H1 (cell line): ENCODE data around the gene PEX13. TPM values are rescaled to one million over a fixed set of nuclear protein-coding genes. Genes with fewer than 3 reads are reported as not detected.

Experiments used
- CTCF ChIA-PET: fragments of 300-600 bp; sonication (Branson Sonifier 250); formaldehyde crosslinking; loops from one replicate; lab custom pipeline; 2021; ENCODE audit not compliant: partially characterized antibody; lab: Charles Lee
- POLR2A ChIA-PET: fragments of 300-600 bp; sonication (Branson Sonifier 250); formaldehyde crosslinking; loops from one replicate; lab custom pipeline; 2021; ENCODE audit warnings: inconsistent platforms; ENCODE audit not compliant: partially characterized antibody; lab: Charles Lee
- DNase-seq, 2 experiments: peaks; one replicate each; pipeline versions ENCODE4 v3.0.0 to v3.0.0-alpha.2; 2010 to 2022; ENCODE audit warnings: low spot score in 2 of 2, low read depth in 1 of 2, mixed read lengths in 1 of 2
- FAIRE-seq: peaks from 2 replicates; lab custom pipeline; 2011; peaks lifted over from hg19 to GRCh38; lab: Jason Lieb, UNC
- H2AFZ ChIP-seq: 2 replicates; pipeline ENCODE4 v1.8.1; 2012; ENCODE audit warnings: low read length, inconsistent platforms
- H2AK5ac ChIP-seq: 2 replicates; pipeline ENCODE4 v1.6.1; 2013; ENCODE audit warnings: low read depth, low read length
- H2BK120ac ChIP-seq: replicated peaks from 2 replicates; pipeline ENCODE3; 2013; ENCODE audit warnings: low read depth, low read length, inconsistent platforms
- H2BK12ac ChIP-seq: 2 replicates; pipeline ENCODE4 v1.6.1; 2013; ENCODE audit warnings: low read depth, low read length
- H2BK15ac ChIP-seq: 2 replicates; pipeline ENCODE4 v1.6.1; 2013; ENCODE audit warnings: low read length
- H2BK20ac ChIP-seq: 2 replicates; pipeline ENCODE4 v1.6.1; 2013; ENCODE audit warnings: low read length
- H2BK5ac ChIP-seq: 2 replicates; pipeline ENCODE4 v1.6.1; 2013; ENCODE audit warnings: low read depth, low read length
- H3K14ac ChIP-seq: 2 replicates; pipeline ENCODE4 v1.6.1; 2013; ENCODE audit warnings: inconsistent platforms; ENCODE audit not compliant: insufficient read length
- H3K18ac ChIP-seq: 2 replicates; pipeline ENCODE4 v1.6.1; 2013; ENCODE audit warnings: low read length; ENCODE audit errors: extremely low read depth
- H3K23ac ChIP-seq: 2 replicates; pipeline ENCODE4 v1.6.1; 2013; ENCODE audit warnings: inconsistent platforms; ENCODE audit not compliant: insufficient read length
- H3K23me2 ChIP-seq: 2 replicates; pipeline ENCODE4 v1.6.1; 2013; ENCODE audit warnings: low read depth, low read length
- H3K27ac ChIP-seq: 2 replicates; pipeline ENCODE4 v1.6.1; 2011; ENCODE audit warnings: low read depth, low read length, inconsistent platforms
- H3K27me3 ChIP-seq, 4 experiments: replicated peaks in 1 of 4; 1 replicate in 1 of 4; 2 replicates in 3 of 4; pipeline versions ENCODE4 v1.6.1 to v1.8.1; 2011 to 2013; ENCODE audit warnings: low read length in 3 of 4, mild to moderate bottlenecking in 3 of 4, inconsistent platforms in 2 of 4, mixed read lengths in 2 of 4, moderate library complexity in 1 of 4; ENCODE audit not compliant: control insufficient read depth in 3 of 4, insufficient read depth in 3 of 4; ENCODE audit errors: extremely low read depth in 1 of 4
- H3K36me3 ChIP-seq, 4 experiments: 2 replicates each; pipeline versions ENCODE4 v1.6.1 to v1.8.1; 2011 to 2013; ENCODE audit warnings: mild to moderate bottlenecking in 4 of 4, low read length in 3 of 4, moderate library complexity in 2 of 4, control low read depth in 1 of 4, inconsistent platforms in 1 of 4; ENCODE audit not compliant: insufficient read depth in 4 of 4, control insufficient read depth in 2 of 4
- H3K4ac ChIP-seq: replicated peaks from 2 replicates; pipeline ENCODE3; 2013; ENCODE audit warnings: low read length, low read depth, mixed read lengths, inconsistent platforms; ENCODE audit not compliant: insufficient read length
- H3K4me1 ChIP-seq, 4 experiments: replicated peaks in 1 of 4; 1 replicate in 1 of 4; 2 replicates in 3 of 4; pipeline versions ENCODE4 v1.6.1 to v1.8.1; 2011 to 2013; ENCODE audit warnings: low read length in 3 of 4, inconsistent platforms in 2 of 4, mixed read lengths in 1 of 4; ENCODE audit not compliant: insufficient read depth in 4 of 4, control insufficient read depth in 3 of 4
- H3K4me2 ChIP-seq, 2 experiments: 2 replicates each; pipeline versions ENCODE4 v1.6.1 to v1.8.1; 2011 to 2013; ENCODE audit warnings: low read depth in 2 of 2, low read length in 2 of 2, control low read depth in 1 of 2, inconsistent platforms in 1 of 2, mild to moderate bottlenecking in 1 of 2; ENCODE audit not compliant: insufficient read depth in 1 of 2
- H3K4me3 ChIP-seq, 4 experiments: fragments of 200-600, 300-600 bp in 1 of 4; sonication (generic), shearing (Covaris generic), sonication (Bioruptor Twin) in 1 of 4; 2 replicates each; pipeline versions ENCODE4 v1.5.1 to v1.8.1; 2011 to 2016; ENCODE audit warnings: low read length in 4 of 4, low read depth in 3 of 4, control low read depth in 2 of 4, inconsistent platforms in 2 of 4, mild to moderate bottlenecking in 2 of 4, mixed read lengths in 1 of 4, moderate library complexity in 1 of 4; ENCODE audit not compliant: insufficient read depth in 2 of 4; ENCODE audit errors: extremely low read depth in 1 of 4
- H3K56ac ChIP-seq: replicated peaks from 2 replicates; pipeline ENCODE3; 2013; ENCODE audit warnings: low read depth, mild to moderate bottlenecking, mixed read lengths, low read length, inconsistent platforms; ENCODE audit not compliant: insufficient read length
- H3K79me1 ChIP-seq: 2 replicates; pipeline ENCODE4 v1.6.1; 2013; ENCODE audit warnings: low read depth, low read length, control low read depth
- H3K79me2 ChIP-seq, 2 experiments: 2 replicates each; pipeline versions ENCODE4 v1.6.1 to v1.8.1; 2012 to 2013; ENCODE audit warnings: low read length in 2 of 2, mild to moderate bottlenecking in 2 of 2, inconsistent platforms in 1 of 2; ENCODE audit not compliant: insufficient read depth in 2 of 2, control insufficient read depth in 1 of 2
- H3K9ac ChIP-seq, 4 experiments: replicated peaks in 1 of 4; 1 replicate in 1 of 4; 2 replicates in 3 of 4; pipeline versions ENCODE4 v1.6.1 to v1.8.1; 2011 to 2013; ENCODE audit warnings: low read depth in 3 of 4, low read length in 3 of 4, control low read depth in 2 of 4, mild to moderate bottlenecking in 2 of 4, moderate library complexity in 2 of 4, inconsistent platforms in 1 of 4; ENCODE audit errors: extremely low read depth in 1 of 4
- H3K9me3 ChIP-seq, 2 experiments: 2 replicates each; pipeline versions ENCODE4 v1.6.1 to v1.8.1; 2012 to 2013; ENCODE audit warnings: mild to moderate bottlenecking in 2 of 2, moderate library complexity in 2 of 2, control low read depth in 1 of 2, inconsistent platforms in 1 of 2, low read depth in 1 of 2, low read length in 1 of 2, mixed read lengths in 1 of 2; ENCODE audit not compliant: insufficient read depth in 2 of 2
- H4K20me1 ChIP-seq, 2 experiments: replicated peaks in 1 of 2; 2 replicates each; pipeline versions ENCODE3 to v1.8.1; 2011 to 2013; ENCODE audit warnings: inconsistent platforms in 2 of 2, low read length in 2 of 2, mild to moderate bottlenecking in 1 of 2; ENCODE audit not compliant: insufficient read depth in 2 of 2, control insufficient read depth in 1 of 2
- H4K5ac ChIP-seq: 2 replicates; pipeline ENCODE4 v1.6.1; 2013; ENCODE audit warnings: low read length, low read depth, mixed read lengths, inconsistent platforms; ENCODE audit not compliant: insufficient read length
- H4K8ac ChIP-seq: 2 replicates; pipeline ENCODE4 v1.8.0; 2013; ENCODE audit warnings: mild to moderate bottlenecking, moderate library complexity, low read length, inconsistent platforms; ENCODE audit not compliant: insufficient read depth; ENCODE audit errors: extremely low read depth
- H4K91ac ChIP-seq: replicated peaks from 2 replicates; pipeline ENCODE3; 2013; ENCODE audit warnings: low read length, mixed read lengths, inconsistent platforms; ENCODE audit not compliant: insufficient read length
- ASH2L ChIP-seq: fragments of 200-600, 300-600 bp; sonication (generic); IDR thresholded peaks from one replicate; pipeline ENCODE4 v1.7.1; 2017; ENCODE audit warnings: low read length
- CHD2 ChIP-seq: IDR thresholded peaks from 2 replicates; pipeline ENCODE4 v1.6.1; 2012; ENCODE audit warnings: low read length, improper control_type of control experiment
- CTBP2 ChIP-seq: IDR thresholded peaks from 2 replicates; pipeline ENCODE4 v1.7.0; 2011; ENCODE audit warnings: borderline replicate concordance, mild to moderate bottlenecking, moderate library complexity, mixed read lengths, low read length; ENCODE audit not compliant: insufficient read depth, insufficient read length
- HDAC2 ChIP-seq, 2 experiments: fragments of 300-600 bp in 1 of 2; sonication (generic) in 1 of 2; IDR thresholded peaks; 2 replicates each; pipeline ENCODE4 v1.6.1; 2011 to 2012; ENCODE audit warnings: low read depth in 2 of 2, low read length in 2 of 2, mild to moderate bottlenecking in 2 of 2, moderate library complexity in 2 of 2, borderline replicate concordance in 1 of 2, inconsistent platforms in 1 of 2
- KDM4A ChIP-seq: IDR thresholded peaks from one replicate; pipeline ENCODE4 v1.7.1; 2012; ENCODE audit warnings: low read depth, mild to moderate bottlenecking, moderate library complexity, low read length, inconsistent platforms; ENCODE audit not compliant: severe bottlenecking
- YY1 ChIP-seq: IDR thresholded peaks from 2 replicates; pipeline ENCODE4 v1.6.1; 2011; ENCODE audit warnings: low read depth, mild to moderate bottlenecking, low read length
- WGBS, 2 experiments: shearing (Covaris generic) in 1 of 2; methylation state at CpG; one replicate each; pipeline versions ENCODE4 v1.1.6 to v1.1.7; 2013 to 2015; ENCODE audit warnings: low lambda C conversion rate in 2 of 2, mixed read lengths in 2 of 2, inconsistent platforms in 1 of 2, low coverage in 1 of 2, missing lambda C conversion rate in 1 of 2; ENCODE audit not compliant: insufficient replicate concordance in 2 of 2, insufficient coverage in 1 of 2, insufficient read length in 1 of 2; ENCODE audit errors: extremely low coverage in 1 of 2, missing lambda C conversion rate in 1 of 2; 5-methylcytosine and 5-hydroxymethylcytosine counted together
- polyA plus RNA-seq, 7 experiments: library from polyadenylated mRNA; depleted of rRNA in 3 of 7; stranded (reverse) in 5 of 7; unstranded in 2 of 7; fragments of >200 nt in 5 of 7; fragments of 200-250 nt in 2 of 7; gene quantifications; 1 replicate in 5 of 7; 2 replicates in 1 of 7; 4 replicates in 1 of 7; pipeline versions ENCODE4 v1.2.1 to v1.2.3, GENCODE V29; 2011 to 2013; ENCODE audit warnings: missing spikeins in 2 of 7, mixed read lengths in 2 of 7
- total RNA-seq: library from RNA; stranded (reverse); fragmentation: NEBNext Ultra II Directional; extraction: Animal tissue kit (Norgen Biotek cat#: 25700); gene quantifications from 2 replicates; pipeline ENCODE4 v1.2.1, GENCODE V29; 2021
- TF ChIP-seq, protein P1 (sequence below): IDR thresholded peaks from 2 replicates; pipeline ENCODE4 v1.6.1; 2011; ENCODE audit warnings: low read length, improper control_type of control experiment
- TF ChIP-seq, protein P2 (sequence below): IDR thresholded peaks from 2 replicates; pipeline ENCODE4 v1.6.1; 2012; ENCODE audit warnings: inconsistent platforms

The PEX13 gene
- total and polyA plus RNA-seq, 2 of the 8 experiments (the other 6 are each of a cell fraction or from before 2014, with no cell fraction given) = 16.8 to 22.3 TPM

DNA sequence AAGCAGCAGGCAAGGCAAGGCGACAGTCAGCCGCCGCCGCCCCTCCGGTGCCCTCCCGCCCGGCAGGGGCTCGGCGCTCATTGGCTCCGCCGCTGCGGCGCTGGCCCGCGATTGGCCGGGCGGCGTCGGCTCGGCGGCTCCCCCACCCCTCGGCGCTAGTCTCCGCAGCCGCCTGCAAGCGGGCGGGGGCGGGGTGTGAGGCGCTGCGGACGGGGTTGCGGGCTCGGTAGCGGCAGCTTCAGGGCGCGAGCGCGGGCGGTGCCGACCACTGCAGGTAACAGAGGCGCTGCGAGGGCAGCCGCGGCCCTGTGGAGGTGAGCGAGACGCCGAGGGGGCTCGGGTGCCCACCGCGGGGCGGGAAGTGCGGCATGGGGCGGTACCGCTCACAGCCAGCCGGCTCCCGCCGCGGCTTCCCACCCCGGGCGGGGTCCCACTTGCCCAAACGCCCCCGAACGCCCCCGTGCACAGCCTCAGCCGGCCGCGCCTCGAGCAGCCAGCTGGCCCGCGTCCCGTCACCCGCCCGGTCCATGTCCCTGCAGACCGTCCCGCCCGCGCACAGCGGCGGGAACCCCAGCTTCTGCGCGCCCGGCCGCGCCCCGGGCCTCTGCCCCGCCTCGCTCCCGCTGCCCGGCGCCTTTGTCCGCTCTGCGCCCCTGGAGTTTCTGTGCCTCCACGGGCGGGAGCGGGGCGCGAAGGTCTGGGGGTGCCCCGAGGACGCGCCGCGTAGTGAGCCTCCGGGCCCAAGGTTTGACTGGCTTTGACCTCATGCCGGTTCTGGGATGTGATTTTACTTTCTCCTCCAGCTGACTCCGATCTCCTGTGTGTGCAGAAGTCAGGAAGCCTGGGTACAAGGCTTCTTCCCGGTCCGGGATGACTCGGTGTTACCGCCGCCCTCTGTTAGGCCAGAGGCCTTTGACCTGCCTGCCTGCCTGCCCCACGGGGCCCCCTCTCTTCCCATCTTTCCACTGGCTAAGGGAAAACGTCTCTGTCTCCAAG, 48.5 kb downstream of the PEX13 start, which contains the start of gene SANBR:
TSS of gene SANBR (plus strand) at position 158 of the 996 bp plus-strand sequence. CDS start 4,480 bp downstream, outside the sequence.
- no peak within 1 kb of the TSS for H2AK5ac ChIP-seq
- H2BK15ac ChIP-seq = no peak within 1 kb of the TSS
- peak within 1 kb of the TSS; percentile 54 to 87 (median 65) for H3K9ac ChIP-seq
- DNase-seq (peak; percentile 74 to 90), FAIRE-seq (no peak)
- peaks cover 0 to 6% of the 10 kb centered on the region in 2 experiments; a peak in 1 of 4 replicates for H3K79me2 ChIP-seq
- peaks cover 0 to 1% of the 10 kb centered on the region in 2 experiments for H4K20me1 ChIP-seq
- no peaks in the 10 kb centered on the region for H3K27me3 ChIP-seq
- H3K23ac ChIP-seq = no peak within 1 kb of the TSS
- no peak within 1 kb of the TSS; the same call in 1 of the 2 replicates for H2BK12ac ChIP-seq
- H2AFZ ChIP-seq = peak within 1 kb of the TSS; percentile 78; the same call in 1 of the 2 replicates
- ChIA-PET POLR2A (interaction anchor here (1.1 to 1.4 kb wide), 2 partner anchors 111 to 113 kb away, joined by 4 to 5 read pairs; no protein-coding TSS in a partner anchor), CTCF (interaction anchor here (0.6 to 1.1 kb wide), 2 partner anchors 61 to 479 kb away, joined by 3 read pairs; no protein-coding TSS in a partner anchor)
- no peak within 1 kb of the TSS for H2BK120ac ChIP-seq
- peak within 1 kb of the TSS; percentile 72 for H4K5ac ChIP-seq
- H4K91ac ChIP-seq = no peak within 1 kb of the TSS
- H3K18ac ChIP-seq = no peak within 1 kb of the TSS; the same call in 1 of the 2 replicates
- peak within 1 kb of the TSS; percentile 73 for H4K8ac ChIP-seq
- H3K14ac ChIP-seq = no peak within 1 kb of the TSS
- WGBS, 2 experiments = 4% methylated on average over 48 of the region's 112 CpGs; no CpG with 5 or more reads in 1 of the 2 experiments
- H3K36me3 ChIP-seq = peaks cover 0 to 6% (median 1%) of the 10 kb centered on the region in 4 experiments; a peak in 5 of 8 replicates
- H3K4me3 ChIP-seq = peak within 1 kb of the TSS; percentile 65 to 88 (median 74)
- H3K79me1 ChIP-seq = no peaks in the 10 kb centered on the region
- peaks cover 0 to 1% (median 0%) of the 10 kb centered on the region in 4 experiments; a peak in 1 of 7 replicates for H3K4me1 ChIP-seq
- H2BK20ac ChIP-seq = no peak within 1 kb of the TSS
- no peak within 1 kb of the TSS for H3K4ac ChIP-seq
- 0 out of 2 replicates have a peak within 1 kb of the TSS, but pooled peaks have one; percentile 19 for H3K27ac ChIP-seq
- peak within 1 kb of the TSS; percentile 69; the same call in 1 of the 2 replicates for H2BK5ac ChIP-seq
- no peak within 1 kb of the TSS for H3K56ac ChIP-seq
- H3K23me2 ChIP-seq = peaks cover 6% of the 10 kb centered on the region
- H3K4me2 ChIP-seq = peak within 1 kb of the TSS; percentile 70 to 77
- no peaks in the 10 kb centered on the region for H3K9me3 ChIP-seq
- TF ChIP-seq CHD2 (0 out of 2 replicates have a peak, but pooled peaks have one; percentile 19), KDM4A (peak; percentile 98), ASH2L (peak; percentile 71), YY1 (no peak), HDAC2 (IDR thresholded peaks at IDR 0.05; ENCODE audit: borderline replicate concordance in 1 of 2, low read depth in 2 of 2, low read length in 2 of 2) (peak in 1 of 2 experiments; percentile 59; a peak in 1 of 4 replicates), CTBP2 (no peak)
- TF ChIP-seq, protein P1, sequence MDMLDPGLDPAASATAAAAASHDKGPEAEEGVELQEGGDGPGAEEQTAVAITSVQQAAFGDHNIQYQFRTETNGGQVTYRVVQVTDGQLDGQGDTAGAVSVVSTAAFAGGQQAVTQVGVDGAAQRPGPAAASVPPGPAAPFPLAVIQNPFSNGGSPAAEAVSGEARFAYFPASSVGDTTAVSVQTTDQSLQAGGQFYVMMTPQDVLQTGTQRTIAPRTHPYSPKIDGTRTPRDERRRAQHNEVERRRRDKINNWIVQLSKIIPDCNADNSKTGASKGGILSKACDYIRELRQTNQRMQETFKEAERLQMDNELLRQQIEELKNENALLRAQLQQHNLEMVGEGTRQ = no peak
- TF ChIP-seq, protein P2, sequence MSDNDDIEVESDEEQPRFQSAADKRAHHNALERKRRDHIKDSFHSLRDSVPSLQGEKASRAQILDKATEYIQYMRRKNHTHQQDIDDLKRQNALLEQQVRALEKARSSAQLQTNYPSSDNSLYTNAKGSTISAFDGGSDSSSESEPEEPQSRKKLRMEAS = peak; percentile 38; the same call in 1 of the 2 replicates
